ENCODE results near the gene DMD.
A peak's percentile ranks its signal among the peaks of the same experiment; 100 is the strongest.

Gene DMD

DNA sequence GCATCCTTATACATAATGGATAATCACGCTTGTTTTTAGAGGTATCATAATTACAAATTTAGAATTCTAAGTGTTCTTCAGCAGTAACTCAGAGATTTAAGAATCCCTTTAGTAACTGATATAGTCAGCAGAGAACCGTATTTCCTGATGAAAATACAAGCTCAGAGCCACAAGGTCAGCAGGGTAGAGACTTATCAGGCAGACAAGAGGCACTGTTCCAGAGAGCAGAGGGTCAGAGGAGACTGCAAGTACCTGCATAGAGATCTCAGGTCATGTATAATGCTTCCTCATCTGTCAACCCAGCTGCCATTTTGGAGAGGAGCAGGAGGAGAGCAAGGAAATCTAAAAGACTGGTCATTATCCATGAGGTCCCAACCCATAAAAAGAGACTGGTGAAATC lies 1352.4 kb downstream of the DMD start:
- DNase-seq (ENCODE audit: low spot score) = no peak

DNA sequence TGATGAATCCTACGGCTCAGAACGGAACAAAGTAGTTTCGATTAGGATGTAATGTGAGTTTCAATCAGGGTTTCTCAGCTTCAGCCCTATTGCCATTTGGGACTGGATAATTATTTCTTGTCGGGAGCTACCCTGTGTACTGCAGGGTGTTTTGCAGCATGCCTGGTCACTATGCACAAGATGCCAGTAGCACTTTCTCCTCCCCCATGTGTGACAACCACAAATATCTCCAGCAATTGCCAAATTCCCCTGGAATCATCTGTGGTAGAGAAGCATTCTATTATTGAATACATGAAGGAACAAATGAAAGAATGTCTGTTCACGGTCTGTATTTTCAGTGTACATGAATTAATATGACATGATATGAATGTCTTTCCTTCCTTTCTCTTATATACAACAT lies 1356.6 kb downstream of the DMD start:
- DNase-seq (ENCODE audit: low spot score) = no peak

DNA sequence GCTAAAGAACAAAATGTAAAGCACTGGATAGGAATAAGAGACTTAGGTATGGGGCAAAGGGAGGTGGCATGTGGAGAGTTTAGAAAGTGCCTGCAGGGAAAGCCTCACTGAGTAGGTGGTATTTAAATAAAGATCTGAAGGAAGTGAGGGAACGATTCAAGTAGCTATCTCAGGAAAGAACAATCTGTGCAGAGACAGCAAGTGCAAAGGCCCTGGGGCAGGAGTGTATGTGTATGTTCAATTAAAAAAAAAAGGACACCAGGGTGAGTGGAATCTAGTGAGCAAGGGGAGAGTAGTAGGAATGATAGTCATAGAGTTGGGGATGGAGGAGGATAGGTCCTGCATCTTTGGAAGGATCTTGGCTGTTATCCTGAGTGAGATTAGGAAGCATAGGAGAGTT lies 1359.6 kb downstream of the DMD start:
- DNase-seq (ENCODE audit: low spot score) = no peak

DNA sequence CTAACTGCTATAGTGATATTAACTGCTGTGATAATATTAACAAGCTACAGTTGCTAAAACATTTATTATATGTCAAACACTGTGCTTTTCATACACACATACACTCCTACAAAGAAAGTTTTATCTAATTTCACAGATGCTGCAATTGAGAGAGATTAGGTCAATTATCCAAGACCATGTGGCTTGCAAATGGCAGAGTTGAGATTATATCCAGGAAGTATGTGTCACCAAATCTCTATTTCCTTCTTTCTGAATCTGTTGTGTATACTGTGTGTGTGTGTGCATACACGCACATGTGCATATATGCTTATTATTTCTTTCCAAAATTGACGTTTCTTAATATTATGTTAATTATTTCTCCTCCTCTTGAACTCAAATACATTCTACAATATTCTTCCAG lies 1363.6 kb downstream of the DMD start:
- DNase-seq (ENCODE audit: low spot score) = no peak

DNA sequence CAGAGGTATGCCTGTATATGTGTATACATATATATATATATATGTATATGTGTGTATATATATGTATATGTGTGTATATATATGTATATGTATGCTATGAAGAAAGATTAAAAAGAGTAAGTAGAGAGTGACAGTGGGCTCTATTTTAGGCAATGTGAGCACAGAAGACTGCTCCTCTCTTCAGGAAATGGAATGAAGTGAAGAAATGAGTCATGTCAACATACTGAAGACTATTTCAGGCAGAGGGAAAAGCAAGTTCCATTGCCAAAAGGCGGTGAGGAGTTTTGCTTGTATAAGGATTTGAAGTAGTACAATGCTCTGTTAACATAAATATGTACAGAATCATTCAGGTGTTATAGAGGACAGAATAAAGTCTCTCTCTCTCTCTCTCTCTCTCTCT lies 1366.3 kb downstream of the DMD start:
- DNase-seq (ENCODE audit: low spot score) = no peak

DNA sequence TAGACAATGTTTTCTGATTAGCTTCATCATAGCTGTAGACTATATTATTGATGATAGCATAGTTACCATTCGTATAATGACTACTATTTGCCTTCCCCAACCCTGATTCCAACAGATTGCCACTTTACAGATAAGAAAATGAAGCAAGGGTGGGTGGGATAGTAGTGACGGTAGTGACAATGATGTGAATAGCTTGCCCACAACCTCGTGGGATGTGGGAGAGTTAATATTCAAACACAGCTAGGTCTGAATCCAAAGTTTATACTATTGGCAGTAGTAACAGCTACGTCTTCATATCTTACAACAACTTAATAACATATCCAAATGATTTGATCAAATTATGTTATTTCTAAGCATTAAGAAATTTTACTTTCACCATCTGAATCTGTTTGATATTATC lies 1372.7 kb downstream of the DMD start:
- DNase-seq (ENCODE audit: low spot score) = no peak

DNA sequence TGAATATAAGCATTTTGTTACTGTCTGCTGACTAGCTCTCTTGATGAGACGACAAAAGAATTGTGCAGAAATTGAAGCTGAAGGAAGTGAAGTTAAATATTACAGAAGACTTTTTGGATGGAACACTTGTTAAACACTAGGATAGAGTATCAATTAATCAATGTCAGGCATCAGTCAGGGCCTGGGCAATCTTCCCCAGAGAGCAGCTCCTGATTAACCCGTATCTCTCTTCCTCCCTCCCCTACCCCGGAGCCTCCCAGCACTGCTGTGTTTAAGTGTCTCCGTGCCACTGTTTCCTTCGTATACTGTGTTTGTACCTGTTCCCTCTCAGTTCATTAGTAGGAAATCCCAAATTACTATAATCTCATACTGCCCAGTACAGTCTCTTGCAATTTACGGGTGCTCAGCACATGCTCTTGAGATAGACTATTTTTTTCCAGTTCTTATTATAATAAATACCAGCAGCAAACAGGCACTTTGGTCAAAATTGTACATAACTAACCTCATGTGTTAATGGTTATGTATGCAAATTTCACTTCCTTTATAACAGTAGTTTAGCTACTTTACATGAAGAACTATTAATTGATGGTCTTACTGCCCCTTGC lies 1373.8 kb downstream of the DMD start:
- no peak for DNase-seq (ENCODE audit: low spot score)

DNA sequence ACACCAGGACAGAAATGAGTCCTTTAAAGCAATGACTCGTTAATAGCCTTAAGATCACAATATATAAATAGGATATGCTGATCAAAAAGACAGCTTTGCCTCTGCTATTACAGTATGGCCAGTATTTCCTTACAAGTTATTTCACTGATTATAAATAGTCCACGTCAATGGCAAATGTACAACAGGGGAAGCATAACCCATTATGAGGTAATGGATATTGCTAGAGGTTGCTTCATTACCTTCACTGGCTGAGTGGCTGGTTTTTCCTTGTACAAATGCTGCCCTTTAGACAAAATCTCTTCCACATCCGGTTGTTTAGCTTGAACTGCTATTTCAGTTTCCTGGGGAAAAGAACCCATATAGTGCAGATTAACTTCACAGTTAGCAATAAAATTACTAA lies 1374.9 kb downstream of the DMD start:
- no peak for DNase-seq (ENCODE audit: low spot score)

DNA sequence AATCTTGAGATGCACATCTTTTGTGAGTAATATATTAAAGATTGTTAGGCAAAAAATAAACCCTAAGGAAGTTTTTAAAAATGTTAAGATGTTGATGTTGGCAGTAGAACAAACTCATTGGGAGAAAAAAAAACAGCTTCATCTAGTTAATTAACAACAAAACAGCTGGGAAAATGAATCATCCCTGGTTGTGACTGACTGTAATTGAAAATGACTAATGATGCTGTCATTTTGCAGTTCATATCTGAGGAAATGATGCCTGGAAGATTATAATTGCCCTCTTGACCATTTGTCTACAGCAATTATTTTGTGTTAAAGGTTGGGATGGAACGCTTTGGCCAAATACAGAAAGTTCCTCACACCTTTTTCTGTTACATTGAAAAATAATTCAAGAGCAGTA lies 1379.1 kb downstream of the DMD start:
- DNase-seq (ENCODE audit: low spot score) = no peak

DNA sequence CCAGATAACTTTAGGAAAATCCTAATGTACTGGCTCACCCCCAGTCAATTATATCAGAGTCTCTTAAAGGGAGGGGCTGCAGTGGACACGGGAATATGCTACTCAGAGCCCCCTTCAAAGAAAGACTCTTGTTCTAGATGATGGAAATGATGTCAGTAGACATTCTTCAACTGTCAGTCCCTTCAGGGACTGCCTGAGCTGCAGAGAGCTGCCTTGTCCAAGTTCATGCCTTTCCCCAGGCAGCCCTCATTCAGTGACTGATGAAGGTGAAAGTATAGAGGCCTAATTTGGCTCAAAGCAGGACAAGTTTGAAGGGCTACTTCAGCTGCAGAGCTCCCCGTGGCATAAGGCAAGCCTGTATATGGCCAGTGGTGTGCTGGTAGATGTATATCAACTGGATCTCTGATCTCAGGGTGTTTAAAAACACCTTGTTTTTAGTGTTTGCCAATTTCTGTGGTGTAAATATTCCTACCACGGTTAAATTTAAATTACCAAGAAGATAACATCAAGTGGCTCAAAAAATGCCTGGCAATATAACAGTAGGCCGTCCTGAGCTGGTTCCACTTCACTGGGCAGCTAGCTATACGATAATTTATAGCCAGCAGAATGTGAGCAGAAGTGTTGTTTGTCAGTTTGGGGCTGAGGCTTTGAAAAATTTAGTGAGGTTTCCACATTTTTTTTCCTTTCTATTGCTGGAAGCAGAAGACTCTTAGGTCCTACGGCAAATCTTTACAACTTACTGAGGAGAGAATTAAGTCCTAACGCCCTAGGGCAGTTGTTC lies 1390.7 kb downstream of the DMD start:
- no peak for DNase-seq (ENCODE audit: low spot score)

DNA sequence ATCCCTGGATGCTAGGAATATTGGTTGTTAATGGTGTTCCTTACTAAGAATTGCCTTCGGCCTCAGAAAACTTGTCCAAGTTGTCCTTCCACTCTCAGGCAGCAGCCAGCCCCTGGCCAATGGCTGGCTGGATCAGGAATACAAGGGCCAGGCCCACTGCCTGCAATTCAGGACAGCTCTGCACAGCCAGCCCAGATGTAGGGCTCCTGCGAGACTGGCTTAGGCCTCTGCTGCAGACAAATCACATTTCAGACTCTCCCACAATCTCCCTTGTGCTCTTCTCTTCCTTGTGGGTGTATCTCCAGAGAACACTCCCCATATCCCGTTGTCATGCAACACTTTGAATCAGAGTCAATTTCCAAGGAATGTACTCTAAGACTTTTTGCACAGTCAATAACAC lies 1391.9 kb downstream of the DMD start:
- no peak for DNase-seq (ENCODE audit: low spot score)

DNA sequence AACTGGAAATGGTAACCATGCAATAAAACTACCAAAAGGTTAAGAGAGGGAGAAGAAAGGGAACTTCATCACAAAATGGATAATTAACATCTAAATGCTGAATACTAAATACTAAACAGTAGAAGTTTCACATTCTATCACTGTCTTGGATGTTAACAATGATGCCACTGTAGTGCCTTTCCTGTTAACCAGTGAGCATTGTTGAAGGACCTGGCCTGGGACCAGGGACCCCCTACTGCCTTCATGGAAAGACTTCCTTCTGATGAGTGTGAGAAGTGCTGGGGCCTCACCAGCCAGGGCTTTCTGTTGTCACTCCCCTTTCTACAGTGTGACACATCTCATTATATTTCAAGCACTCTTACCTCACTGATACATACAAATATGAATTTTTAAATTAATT lies 1400.2 kb downstream of the DMD start:
- DNase-seq (ENCODE audit: low spot score) = no peak

DNA sequence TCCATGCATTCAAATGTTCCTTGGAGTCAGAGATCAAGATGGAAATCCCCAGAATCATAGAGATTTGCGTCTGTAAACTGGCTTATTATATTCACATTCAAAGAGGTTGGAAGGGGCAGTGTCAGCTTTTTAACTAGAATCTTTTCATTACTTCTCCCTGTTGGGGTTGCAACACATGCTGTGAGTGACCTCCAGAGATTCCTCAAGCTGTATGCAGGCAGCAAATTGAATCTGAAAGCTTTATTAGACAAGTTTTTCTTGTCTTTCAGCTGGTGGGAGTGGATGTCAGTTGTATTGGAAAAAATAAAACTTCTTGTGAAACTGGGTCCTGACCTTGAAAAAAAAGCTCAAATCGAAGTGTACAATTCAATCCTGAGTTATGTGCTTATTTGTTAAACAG lies 1403.0 kb downstream of the DMD start:
- no peak for DNase-seq (ENCODE audit: low spot score)

DNA sequence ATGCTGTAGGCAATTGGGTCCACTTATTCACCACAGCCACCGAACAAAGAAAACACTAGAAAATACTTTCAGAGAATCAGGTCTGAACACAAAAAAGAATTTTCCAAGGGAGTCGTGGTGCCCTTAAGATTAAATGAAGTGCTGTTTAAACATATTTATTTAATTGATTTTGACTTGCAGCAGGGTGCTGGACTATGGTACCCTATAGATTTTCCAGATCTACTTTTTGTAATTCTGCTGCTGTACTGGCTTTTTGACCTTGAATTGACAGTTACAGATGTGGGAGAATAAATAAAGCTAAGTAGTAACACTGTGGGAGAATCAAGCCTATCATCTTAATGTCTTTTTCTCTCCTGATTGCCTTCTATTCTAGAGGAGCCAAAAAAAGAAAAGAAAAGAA lies 1404.2 kb downstream of the DMD start:
- no peak for DNase-seq (ENCODE audit: low spot score)

DNA sequence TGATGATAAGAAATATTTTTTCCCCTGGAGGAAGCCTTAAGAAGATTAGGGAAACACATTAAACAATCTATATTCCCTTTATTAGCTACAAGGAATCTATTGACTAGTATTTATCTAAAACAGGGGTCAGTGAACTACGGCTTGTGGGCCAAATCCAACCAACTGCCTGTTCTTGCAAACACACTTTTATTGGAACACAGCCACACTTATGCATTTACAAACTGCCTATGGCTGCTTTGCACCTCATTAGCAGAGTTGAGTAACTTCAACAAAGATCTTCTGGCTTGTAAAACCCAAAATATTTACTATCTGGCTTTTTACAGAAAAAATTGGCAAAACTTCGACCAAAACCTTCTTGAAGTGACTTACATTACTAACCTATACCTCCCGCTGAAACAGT lies 1405.6 kb downstream of the DMD start:
- no peak for DNase-seq (ENCODE audit: low spot score)

DNA sequence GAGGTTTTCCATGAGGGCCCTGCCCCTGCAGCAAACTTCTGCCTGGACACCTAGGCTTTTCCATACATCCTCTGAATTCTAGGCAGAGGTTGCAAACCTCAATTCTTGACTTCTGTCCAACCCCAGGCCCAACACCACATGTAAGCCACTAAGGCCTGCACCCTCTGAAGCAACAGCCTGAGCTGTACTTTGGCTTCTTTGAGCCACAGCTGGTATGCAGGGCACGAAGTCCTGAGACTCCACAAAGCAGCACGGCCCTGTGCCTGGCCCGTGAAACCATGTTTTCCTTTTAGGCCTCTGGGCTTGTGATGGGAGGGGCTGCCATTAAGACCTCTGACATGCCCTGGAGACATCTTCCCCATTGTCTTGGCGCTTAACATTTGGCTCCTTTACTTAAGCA lies 1411.1 kb downstream of the DMD start:
- DNase-seq (ENCODE audit: low spot score) = no peak

DNA sequence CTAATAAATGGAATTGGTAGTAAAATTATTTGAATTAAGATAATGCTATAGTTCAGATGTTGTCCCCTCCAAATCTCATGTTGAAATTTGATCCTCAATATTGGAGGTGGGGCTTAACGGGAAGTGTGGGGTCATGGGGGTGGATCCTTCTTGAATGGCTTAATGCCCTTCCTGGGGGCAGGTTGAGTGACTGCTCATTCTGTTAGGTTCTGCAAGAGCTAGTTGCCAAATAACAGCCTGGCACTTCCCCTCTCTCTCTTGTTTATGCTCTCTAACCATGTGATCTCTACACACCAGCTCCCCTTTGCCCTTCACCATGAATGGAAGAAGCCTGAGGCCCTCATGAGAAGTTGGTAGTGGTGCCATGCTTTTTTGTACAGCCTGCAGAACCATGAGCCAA lies 1414.7 kb downstream of the DMD start:
- no peak for DNase-seq (ENCODE audit: low spot score)

DNA sequence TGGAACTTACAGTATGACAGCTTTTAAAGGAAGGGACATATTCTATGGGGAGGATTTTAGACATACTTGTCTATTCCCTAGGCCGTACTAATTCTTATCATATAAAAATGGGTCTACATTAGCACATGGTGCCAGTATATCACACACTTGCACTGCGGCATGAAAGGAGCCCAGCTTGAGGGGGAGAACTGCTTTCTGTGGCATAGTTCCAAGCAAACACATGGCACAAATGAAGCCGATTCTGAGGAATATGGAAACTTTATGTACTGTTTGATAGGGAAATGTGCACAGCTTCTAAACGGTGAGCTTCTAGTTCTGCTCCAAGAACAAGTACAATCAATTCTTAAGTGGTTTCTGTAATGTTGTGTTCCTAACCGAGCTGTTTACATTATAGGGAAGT lies 1463.9 kb downstream of the DMD start:
- DNase-seq (ENCODE audit: low spot score) = no peak

DNA sequence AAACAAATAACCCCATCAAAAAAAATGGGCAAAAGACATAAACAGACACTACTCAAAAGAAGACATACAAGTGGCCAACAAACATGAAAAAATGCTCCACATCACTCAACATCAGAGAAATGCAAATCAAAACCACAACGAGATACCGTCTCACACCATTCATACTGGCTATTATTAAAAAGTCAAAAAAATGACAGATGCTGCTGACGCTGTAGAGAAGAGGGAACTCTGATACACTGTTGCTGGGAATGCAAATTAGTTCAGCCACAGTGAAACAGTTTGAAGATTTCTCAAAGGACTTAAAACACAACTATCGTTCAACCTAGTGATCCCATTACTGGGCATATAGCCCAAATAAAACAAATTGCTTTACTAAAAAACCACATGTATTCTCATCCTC lies 1468.3 kb downstream of the DMD start:
- no peak for DNase-seq (ENCODE audit: low spot score)

DNA sequence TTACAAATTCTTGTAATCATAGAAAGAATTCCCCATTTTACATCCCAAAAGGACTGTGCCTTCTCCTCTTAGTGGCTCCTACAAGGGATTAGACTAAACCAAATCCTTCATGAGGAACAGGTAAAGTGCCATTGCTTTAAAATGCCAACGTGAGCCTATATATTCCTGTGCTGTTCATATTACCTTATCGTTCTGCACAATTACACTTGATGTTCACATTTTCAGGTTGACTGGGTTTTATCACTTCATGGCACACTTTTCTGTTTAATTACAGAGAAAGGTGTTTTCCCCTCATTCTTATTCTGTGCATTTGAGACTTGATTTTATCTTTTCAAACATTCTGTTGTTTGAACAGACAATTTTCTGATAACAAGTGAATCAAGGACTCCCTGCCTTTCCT lies 1493.9 kb downstream of the DMD start:
- DNase-seq (ENCODE audit: low spot score) = no peak

DNA sequence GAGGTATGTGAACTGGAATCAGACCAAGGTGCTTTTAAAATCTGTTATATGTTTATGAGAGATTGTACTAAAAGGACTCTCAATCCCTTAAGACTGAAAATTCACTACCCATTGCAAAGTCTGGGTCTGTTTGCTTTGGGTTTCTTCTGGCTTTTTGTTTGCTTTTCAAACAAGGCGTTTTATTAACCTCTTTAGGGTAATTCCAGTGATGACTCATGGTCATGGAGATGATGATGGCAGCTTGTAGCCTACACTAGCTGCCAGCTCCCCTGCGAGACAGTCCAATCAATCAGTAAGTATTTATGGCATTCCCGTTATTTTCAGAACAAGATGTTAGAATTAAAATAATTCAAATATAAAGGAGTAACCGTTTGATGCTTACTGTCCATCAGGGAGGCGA lies 1495.7 kb downstream of the DMD start:
- peak; percentile 1 for DNase-seq (ENCODE audit: low spot score)

DNA sequence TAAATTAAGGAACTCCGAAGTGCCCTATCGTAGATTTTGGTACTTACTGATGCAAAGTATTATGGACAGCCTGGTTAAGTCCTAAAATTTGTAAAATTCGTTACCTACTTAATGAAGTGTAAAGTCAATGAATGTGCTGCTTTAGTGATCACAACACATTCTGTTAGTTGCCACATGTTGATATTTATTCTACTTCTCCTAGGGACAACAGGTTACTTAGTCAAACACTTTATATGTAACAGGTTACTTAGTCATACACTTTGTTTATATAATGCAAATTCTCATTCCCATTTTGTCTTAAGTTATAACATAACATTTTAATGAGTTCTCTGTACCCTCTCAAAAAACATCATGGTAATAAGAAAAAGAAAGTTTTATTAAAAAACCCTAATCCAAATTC lies 1496.6 kb downstream of the DMD start:
- no peak for DNase-seq (ENCODE audit: low spot score)

DNA sequence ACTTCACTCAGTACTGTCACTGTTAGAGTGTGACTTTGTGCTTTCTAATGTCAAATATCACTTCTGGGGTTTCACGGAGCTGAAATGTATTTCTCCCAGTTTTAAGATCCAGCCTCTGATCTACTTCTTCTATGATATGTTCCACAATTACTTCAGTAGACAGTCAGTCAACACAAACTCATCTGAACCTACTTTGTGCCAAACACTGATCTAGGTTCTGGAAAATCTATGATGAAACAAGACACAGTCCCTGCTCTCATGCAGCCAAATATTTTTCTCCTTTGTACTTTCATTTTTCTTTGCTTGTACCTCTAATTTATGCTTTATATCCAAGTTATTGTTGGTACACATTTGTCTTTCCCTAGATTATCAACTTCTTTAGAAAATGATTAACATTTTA lies 1498.2 kb downstream of the DMD start:
- no peak for DNase-seq (ENCODE audit: low spot score)

DNA sequence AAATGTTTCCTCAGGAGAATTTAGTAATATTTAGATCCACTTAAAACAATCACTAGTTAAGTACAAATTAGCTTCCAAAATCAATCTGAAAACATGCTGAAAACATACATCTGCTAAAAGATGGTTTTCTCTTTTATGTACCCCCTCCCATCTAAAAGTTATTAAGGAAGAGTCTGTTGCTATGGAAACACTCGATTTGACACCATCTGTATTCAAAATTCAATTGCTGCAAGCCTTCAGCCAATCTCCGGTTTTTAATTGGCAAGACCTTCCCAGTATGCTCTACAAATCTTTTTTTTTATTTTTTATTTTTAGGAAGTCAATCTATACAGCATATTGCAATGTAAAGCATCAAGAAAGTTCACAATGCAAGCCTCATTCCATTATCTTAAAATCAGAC lies 1500.2 kb downstream of the DMD start:
- DNase-seq (ENCODE audit: low spot score) = no peak
